ENCODE measurements around the gene TSPAN16. TPM values are rescaled to one million over a fixed set of nuclear protein-coding genes. Genes with fewer than 3 reads are reported as not detected.
"Not testable (repeated sequence)": the region's sequence is repeated elsewhere in the genome, so short reads cannot be mapped to it uniquely, and the experiment has no call there.

Gene TSPAN16
- total RNA-seq, 1 donor from 2014 or later: not detected

DNA sequence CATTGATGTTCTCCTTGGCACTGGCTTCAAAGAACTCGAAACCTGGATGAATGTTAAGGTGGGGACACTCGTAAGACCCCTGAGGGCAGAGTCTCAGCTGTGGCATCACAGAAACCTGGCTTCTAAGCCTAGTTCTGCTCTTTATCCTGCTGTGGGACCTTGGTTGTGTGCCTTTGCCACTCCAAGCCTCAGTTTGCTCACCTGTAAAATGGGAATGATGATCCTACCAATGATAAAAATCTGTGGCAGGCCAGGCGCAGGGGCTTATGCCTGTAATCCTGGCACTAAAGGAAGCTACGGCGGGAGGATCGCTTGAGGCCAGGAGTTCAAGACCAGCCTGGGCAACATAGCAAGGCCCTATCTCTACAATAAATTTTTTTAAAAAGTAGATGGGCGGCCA is 29.6 kb downstream of the TSPAN16 start:
- Mint-ChIP-seq H3K9me3 (no peaks in the 10 kb centered on the region), H3K36me3 (peaks cover 5% of the 10 kb centered on the region), H3K4me3 (no peak overlapping the region), H3K4me1 (ENCODE audit: unreplicated experiment) (peaks cover 33% of the 10 kb centered on the region), H3K27ac (no peak overlapping the region), H3K27me3 (no peaks in the 10 kb centered on the region)
- TF ChIP-seq, protein P1, sequence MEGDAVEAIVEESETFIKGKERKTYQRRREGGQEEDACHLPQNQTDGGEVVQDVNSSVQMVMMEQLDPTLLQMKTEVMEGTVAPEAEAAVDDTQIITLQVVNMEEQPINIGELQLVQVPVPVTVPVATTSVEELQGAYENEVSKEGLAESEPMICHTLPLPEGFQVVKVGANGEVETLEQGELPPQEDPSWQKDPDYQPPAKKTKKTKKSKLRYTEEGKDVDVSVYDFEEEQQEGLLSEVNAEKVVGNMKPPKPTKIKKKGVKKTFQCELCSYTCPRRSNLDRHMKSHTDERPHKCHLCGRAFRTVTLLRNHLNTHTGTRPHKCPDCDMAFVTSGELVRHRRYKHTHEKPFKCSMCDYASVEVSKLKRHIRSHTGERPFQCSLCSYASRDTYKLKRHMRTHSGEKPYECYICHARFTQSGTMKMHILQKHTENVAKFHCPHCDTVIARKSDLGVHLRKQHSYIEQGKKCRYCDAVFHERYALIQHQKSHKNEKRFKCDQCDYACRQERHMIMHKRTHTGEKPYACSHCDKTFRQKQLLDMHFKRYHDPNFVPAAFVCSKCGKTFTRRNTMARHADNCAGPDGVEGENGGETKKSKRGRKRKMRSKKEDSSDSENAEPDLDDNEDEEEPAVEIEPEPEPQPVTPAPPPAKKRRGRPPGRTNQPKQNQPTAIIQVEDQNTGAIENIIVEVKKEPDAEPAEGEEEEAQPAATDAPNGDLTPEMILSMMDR (conservative IDR thresholded peaks at IDR 0.05): no peak
- no peak for DNase-seq (ENCODE audit: extremely low spot score, unreplicated experiment)

DNA sequence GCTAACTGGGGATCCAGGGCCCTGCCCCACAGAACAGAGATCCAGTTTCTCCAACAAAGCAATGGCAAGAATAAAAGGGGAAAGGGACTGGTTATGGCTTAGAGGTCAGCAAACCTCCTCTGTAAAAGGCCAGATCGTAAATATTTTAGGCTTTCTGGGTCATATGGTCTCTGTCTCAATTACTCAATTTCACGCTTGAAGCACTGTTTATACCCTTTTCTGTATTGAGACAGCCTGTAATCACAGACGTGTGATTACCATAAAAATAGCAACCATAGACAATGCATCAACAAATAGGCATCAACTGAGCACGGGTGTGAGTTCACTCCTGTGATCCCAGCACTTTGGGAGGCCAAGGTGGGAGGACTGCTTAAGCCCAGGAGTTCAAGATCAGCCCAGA is 34.2 kb downstream of the TSPAN16 start:
- no peaks in the 10 kb centered on the region for H3K4me1 Mint-ChIP-seq (ENCODE audit: unreplicated experiment)
- TF ChIP-seq, protein P1 (conservative IDR thresholded peaks at IDR 0.05): no peak
- H3K27me3 Mint-ChIP-seq: no peaks in the 10 kb centered on the region
- H3K9me3 Mint-ChIP-seq: no peaks in the 10 kb centered on the region
- H3K27ac Mint-ChIP-seq: no peak overlapping the region
- H3K36me3 Mint-ChIP-seq: peaks cover 9% of the 10 kb centered on the region
- H3K4me3 Mint-ChIP-seq: no peak overlapping the region
- no peak for DNase-seq (ENCODE audit: extremely low spot score, unreplicated experiment)

DNA sequence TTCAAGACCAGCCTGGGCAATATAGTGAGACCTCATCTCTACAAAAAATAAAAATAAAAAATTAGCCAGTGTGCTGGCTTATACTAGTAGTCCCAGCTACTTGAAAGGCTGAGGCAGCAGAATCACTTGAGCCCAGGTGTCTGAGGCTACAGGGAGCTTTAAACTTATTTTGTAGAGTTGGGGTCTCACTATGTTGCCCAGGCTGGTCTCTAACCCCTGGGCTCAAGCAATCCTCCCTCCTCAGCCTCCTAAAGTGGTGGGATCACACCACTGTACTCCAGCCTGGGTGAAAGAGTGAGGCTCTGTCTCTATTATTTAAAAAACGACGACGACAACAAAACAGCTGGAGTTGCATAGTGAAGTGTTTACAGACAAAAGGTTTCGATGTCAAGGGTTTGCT is 35.5 kb downstream of the TSPAN16 start:
- no peaks in the 10 kb centered on the region for H3K4me1 Mint-ChIP-seq (ENCODE audit: unreplicated experiment)
- H3K27me3 Mint-ChIP-seq: no peaks in the 10 kb centered on the region
- no peak for DNase-seq (ENCODE audit: extremely low spot score, unreplicated experiment)
- no peak overlapping the region for H3K4me3 Mint-ChIP-seq
- TF ChIP-seq, protein P1 (conservative IDR thresholded peaks at IDR 0.05): no peak
- H3K9me3 Mint-ChIP-seq: no peaks in the 10 kb centered on the region
- H3K27ac Mint-ChIP-seq: no peak overlapping the region
- peaks cover 20% of the 10 kb centered on the region for H3K36me3 Mint-ChIP-seq

DNA sequence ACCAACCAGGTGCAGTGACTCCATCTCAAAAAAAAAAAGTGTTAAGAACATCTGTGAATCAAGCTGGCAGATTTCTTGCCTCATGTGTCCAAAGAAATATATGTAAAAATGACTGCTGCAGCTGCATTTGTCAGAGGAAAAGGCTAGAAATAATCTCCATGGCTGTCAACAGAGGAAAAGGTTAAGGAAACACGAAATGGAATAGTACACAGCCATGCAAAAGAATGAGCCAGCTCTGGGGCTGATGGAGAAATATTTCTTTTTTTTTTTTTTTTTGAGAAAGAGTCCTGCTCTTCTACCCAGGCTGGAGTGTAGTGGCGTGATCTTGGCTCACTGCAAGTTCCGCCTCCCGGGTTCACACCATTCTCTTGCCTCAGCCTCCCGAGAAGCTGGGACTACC is 36.9 kb downstream of the TSPAN16 start:
- H3K36me3 Mint-ChIP-seq: peaks cover 22% of the 10 kb centered on the region
- H3K27me3 Mint-ChIP-seq: no peaks in the 10 kb centered on the region
- no peaks in the 10 kb centered on the region for H3K4me1 Mint-ChIP-seq (ENCODE audit: unreplicated experiment)
- TF ChIP-seq, protein P1 (conservative IDR thresholded peaks at IDR 0.05): no peak
- no peaks in the 10 kb centered on the region for H3K9me3 Mint-ChIP-seq
- H3K27ac Mint-ChIP-seq: no peak overlapping the region
- H3K4me3 Mint-ChIP-seq: no peak overlapping the region
- DNase-seq (ENCODE audit: extremely low spot score, unreplicated experiment): no peak

DNA sequence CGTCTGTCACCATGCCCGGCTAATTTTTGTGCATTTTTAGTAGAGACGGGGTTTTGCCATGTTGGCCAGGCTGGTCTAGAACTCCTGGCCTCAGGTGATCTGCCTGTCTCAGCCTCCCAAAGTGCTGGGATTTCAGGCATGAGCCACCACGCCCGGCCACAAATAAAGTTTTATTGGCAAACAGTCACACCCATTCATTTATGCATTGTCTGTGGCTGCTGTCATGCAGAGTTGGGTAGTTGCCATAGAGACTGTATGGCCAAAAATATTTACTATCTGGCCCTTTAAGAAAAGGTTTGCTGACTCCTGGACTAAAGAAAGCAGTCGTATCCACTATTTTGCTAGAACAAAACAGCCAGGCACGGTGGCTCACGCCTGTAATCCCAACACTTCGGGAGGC is 37.9 kb downstream of the TSPAN16 start:
- not testable (repeated sequence) for DNase-seq (ENCODE audit: extremely low spot score, unreplicated experiment); H3K4me1 Mint-ChIP-seq (ENCODE audit: unreplicated experiment); H3K4me3 Mint-ChIP-seq; H3K9me3 Mint-ChIP-seq; H3K27ac Mint-ChIP-seq; H3K27me3 Mint-ChIP-seq
- H3K36me3 Mint-ChIP-seq: peaks cover 22% of the 10 kb centered on the region

DNA sequence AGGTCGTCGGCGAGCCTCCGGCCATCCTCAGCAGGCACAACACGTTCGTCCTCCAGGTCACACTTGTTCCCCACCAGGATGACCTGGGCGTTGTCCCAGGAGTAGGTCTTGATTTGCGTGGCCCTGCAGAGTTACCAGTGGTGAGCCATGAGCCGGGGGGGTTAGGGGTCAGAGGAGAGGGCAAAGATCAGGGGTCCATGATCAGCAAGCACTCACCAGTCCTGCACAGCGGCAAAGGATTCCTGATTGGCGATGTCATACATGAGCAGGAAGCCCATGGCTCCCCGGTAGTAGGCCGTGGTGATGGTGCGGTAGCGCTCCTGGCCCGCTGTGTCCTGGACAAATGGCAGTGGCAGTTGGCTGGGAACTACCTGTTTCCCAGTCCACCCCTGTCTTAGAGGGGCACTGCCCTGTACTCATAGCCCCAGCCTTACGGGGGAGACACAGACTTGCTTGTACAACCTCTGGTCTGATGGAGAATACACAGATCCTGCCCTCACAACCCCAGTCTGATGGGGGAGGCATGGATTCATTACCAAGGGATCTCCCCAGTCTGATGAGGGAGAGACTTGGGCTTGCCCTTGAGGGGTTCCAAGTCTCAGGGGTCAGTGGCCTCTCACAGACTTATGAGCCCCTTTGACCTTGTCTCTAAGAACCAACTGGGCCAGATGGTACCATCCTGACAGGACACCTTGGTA is 39.6 kb downstream of the TSPAN16 start:
- no peak for DNase-seq (ENCODE audit: extremely low spot score, unreplicated experiment)
- Mint-ChIP-seq H3K36me3 (peaks cover 22% of the 10 kb centered on the region), H3K27ac (no peak overlapping the region), H3K4me1 (ENCODE audit: unreplicated experiment) (peaks cover 5% of the 10 kb centered on the region), H3K9me3 (no peaks in the 10 kb centered on the region), H3K4me3 (no peak overlapping the region), H3K27me3 (no peaks in the 10 kb centered on the region)
- TF ChIP-seq, protein P1 (conservative IDR thresholded peaks at IDR 0.05): no peak
